A673 (cell line): Measurements from ENCODE around the gene RPL28.

ENCODE experiments used
- EZH2 ChIP-seq: fragments of 200-600 bp; sonication (generic); IDR thresholded peaks from 2 replicates; pipeline ENCODE4 v1.6.1; 2017; ENCODE audit warnings: borderline replicate concordance, low read depth, mild to moderate bottlenecking, mixed read lengths, antibody characterized with exemption, low read length; ENCODE audit not compliant: poor library complexity, severe bottlenecking
- TF ChIP-seq, protein P1 (sequence below): fragments of 300-800, 200-600 bp; sonication (generic); conservative IDR thresholded peaks from 2 replicates; pipeline ENCODE4 v1.5.1; 2017; ENCODE audit warnings: low read depth, mild to moderate bottlenecking, antibody characterized with exemption, low read length, moderate library complexity, mixed read lengths

- TF ChIP-seq, protein P1, sequence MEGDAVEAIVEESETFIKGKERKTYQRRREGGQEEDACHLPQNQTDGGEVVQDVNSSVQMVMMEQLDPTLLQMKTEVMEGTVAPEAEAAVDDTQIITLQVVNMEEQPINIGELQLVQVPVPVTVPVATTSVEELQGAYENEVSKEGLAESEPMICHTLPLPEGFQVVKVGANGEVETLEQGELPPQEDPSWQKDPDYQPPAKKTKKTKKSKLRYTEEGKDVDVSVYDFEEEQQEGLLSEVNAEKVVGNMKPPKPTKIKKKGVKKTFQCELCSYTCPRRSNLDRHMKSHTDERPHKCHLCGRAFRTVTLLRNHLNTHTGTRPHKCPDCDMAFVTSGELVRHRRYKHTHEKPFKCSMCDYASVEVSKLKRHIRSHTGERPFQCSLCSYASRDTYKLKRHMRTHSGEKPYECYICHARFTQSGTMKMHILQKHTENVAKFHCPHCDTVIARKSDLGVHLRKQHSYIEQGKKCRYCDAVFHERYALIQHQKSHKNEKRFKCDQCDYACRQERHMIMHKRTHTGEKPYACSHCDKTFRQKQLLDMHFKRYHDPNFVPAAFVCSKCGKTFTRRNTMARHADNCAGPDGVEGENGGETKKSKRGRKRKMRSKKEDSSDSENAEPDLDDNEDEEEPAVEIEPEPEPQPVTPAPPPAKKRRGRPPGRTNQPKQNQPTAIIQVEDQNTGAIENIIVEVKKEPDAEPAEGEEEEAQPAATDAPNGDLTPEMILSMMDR, result peak; percentile 49
- no peak for TF ChIP-seq EZH2
Measured at GRCh38 chr19:55340784-55341147, 45.0 kb upstream of the RPL28 start.
